MCF 10A (cell line): ENCODE data around the gene TWF2. TPM values are rescaled to one million over a fixed set of nuclear protein-coding genes. Genes with fewer than 3 reads are reported as not detected.
A peak's percentile ranks its signal among the peaks of the same experiment; 100 is the strongest.

ENCODE experiments used
- BruUV-seq: library from RNA; stranded (reverse); fragments of 400-500 nt; replicated peaks from 2 replicates; lab custom pipeline; 2021; lab: Mats Ljungman, UMichigan
- CTCF ChIA-PET: fragments of 300-600 bp; sonication (Branson Sonifier 250); formaldehyde crosslinking; extraction: SDS; loops from one replicate; lab custom pipeline; 2021; ENCODE audit warnings: antibody characterized with exemption, inconsistent platforms; lab: Yijun Ruan, JAX
- POLR2A ChIA-PET: fragments of 300-600, 350-650 bp; sonication (Branson Sonifier 250); formaldehyde crosslinking; extraction: SDS; loops from one replicate; lab custom pipeline; 2020; ENCODE audit warnings: antibody characterized with exemption, inconsistent platforms; lab: Yijun Ruan, JAX
- DNase-seq: peaks from one replicate; pipeline ENCODE4 v3.0.0-alpha.2; 2018; ENCODE audit not compliant: unreplicated experiment
- H3K27ac Mint-ChIP-seq: one replicate; pipeline ENCODE4 v1.8.0; 2022; ENCODE audit warnings: mild to moderate bottlenecking, low read depth, mixed read lengths; ENCODE audit not compliant: unreplicated experiment
- H3K27me3 Mint-ChIP-seq: one replicate; pipeline ENCODE4 v1.8.0; 2022; ENCODE audit warnings: mixed read lengths; ENCODE audit not compliant: insufficient read depth, unreplicated experiment
- H3K36me3 Mint-ChIP-seq: one replicate; pipeline ENCODE4 v1.8.0; 2022; ENCODE audit warnings: mild to moderate bottlenecking, moderate library complexity, mixed read lengths; ENCODE audit not compliant: insufficient read depth, unreplicated experiment
- H3K4me1 Mint-ChIP-seq: one replicate; pipeline ENCODE4 v1.8.0; 2022; ENCODE audit warnings: mixed read lengths; ENCODE audit not compliant: insufficient read depth, unreplicated experiment
- H3K4me3 Mint-ChIP-seq: one replicate; pipeline ENCODE4 v1.8.0; 2022; ENCODE audit warnings: mild to moderate bottlenecking, moderate library complexity, mixed read lengths; ENCODE audit not compliant: unreplicated experiment
- H3K9me3 Mint-ChIP-seq: one replicate; pipeline ENCODE4 v1.8.0; 2022; ENCODE audit warnings: mixed read lengths; ENCODE audit not compliant: unreplicated experiment
- intact Hi-C: fragments of 100-400 bp; cut with micrococcal nuclease; formaldehyde crosslinking; loops from 2 replicates; pipeline ENCODE4 v1.14.1; 2022
- total RNA-seq: library from RNA; stranded (reverse); gene quantifications from 2 replicates; pipeline ENCODE4 v1.2.3, GENCODE V29; 2022
- TF ChIP-seq, protein P1 (sequence below): fragments of 200-600 bp; IDR thresholded peaks from one replicate; pipeline ENCODE4 v1.8.0; 2022; ENCODE audit warnings: antibody characterized with exemption, mild to moderate bottlenecking; ENCODE audit not compliant: unreplicated experiment

The TWF2 gene
- total RNA-seq, 1 experiment from 2014 or later: 47.0 TPM

DNA sequence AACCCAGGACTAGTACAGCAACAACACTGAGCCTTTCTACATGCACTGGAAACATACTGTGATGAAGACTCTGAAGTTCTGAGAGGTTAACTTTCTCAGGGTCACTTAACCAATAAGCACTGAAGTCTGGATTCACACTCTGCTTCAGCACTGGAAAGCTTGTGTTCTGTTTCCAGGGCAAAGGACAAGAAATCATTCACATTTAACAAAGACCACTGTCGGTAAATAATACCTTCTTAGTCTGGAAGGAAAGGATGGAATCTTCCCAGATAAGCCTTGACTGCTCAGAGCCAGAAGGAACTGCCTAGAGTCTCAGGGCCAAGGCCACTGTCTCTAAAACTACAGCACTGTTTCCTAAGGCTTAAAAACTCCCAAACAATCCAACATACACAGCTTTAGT lies 44.3 kb upstream of the TWF2 start:
- Mint-ChIP-seq H3K36me3 (peaks cover 22% of the 10 kb centered on the region), H3K27me3 (no peaks in the 10 kb centered on the region), H3K9me3 (no peaks in the 10 kb centered on the region), H3K27ac (no peak overlapping the region), H3K4me3 (no peak overlapping the region), H3K4me1 (peaks cover 18% of the 10 kb centered on the region)
- ChIA-PET CTCF (interaction anchor here (0.5 to 1.8 kb wide), 3 partner anchors 46 to 65 kb away, joined by 3 to 8 read pairs (median 3); no protein-coding TSS in a partner anchor), POLR2A (interaction anchor here (1.2 kb wide), 1 partner anchor 46 kb away, joined by 3 read pairs; no protein-coding TSS in a partner anchor)
- intact Hi-C loops: no loop called here
- TF ChIP-seq, protein P1, sequence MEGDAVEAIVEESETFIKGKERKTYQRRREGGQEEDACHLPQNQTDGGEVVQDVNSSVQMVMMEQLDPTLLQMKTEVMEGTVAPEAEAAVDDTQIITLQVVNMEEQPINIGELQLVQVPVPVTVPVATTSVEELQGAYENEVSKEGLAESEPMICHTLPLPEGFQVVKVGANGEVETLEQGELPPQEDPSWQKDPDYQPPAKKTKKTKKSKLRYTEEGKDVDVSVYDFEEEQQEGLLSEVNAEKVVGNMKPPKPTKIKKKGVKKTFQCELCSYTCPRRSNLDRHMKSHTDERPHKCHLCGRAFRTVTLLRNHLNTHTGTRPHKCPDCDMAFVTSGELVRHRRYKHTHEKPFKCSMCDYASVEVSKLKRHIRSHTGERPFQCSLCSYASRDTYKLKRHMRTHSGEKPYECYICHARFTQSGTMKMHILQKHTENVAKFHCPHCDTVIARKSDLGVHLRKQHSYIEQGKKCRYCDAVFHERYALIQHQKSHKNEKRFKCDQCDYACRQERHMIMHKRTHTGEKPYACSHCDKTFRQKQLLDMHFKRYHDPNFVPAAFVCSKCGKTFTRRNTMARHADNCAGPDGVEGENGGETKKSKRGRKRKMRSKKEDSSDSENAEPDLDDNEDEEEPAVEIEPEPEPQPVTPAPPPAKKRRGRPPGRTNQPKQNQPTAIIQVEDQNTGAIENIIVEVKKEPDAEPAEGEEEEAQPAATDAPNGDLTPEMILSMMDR: no peak
- BruUV-seq: no TSS peak
- no peak for DNase-seq

DNA sequence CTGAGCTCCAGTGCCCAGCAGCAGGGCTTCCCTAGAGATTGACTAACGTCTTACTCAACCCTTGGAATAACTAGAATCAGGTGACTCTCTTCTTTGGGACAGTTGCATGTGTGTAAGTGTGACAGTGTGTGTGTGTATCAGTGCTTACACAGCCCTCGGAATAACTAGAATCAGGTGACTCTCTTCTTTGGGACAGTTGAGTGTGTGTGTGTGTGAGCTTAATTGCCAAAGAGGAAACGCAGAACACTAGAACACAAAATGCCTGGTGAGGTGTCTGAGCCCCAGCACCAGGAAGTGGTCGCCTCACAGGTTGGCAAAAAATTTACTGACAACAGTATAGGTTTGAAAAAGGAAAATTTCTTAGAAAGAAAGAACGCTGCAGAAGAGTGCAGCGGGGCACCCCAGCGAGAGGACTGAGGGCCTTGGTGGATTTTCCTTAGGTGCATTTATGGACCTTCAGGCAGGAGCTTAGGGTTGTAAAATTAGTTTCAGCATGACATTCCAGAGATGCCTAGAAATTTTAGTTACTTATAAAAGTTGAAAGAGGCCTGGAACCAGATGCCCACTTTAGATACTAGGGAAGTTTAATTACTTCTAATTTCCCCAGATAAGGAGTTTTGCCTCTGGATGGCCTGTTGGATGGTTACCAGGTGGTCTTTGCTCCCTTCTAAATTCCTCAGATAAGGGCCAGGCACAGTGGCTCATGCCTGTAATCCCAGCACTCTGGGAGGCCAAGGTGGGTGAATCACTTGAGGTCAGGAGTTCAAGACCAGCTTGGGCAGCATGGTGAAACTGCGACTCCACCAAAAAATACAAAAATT lies 43.2 kb upstream of the TWF2 start:
- Mint-ChIP-seq H3K9me3 (no peaks in the 10 kb centered on the region), H3K36me3 (peaks cover 18% of the 10 kb centered on the region), H3K4me3 (no peak overlapping the region), H3K4me1 (peaks cover 18% of the 10 kb centered on the region), H3K27ac (no peak overlapping the region), H3K27me3 (no peaks in the 10 kb centered on the region)
- POLR2A ChIA-PET: interaction anchor here (1.2 to 1.5 kb wide), 2 partner anchors 12 to 45 kb away, joined by 3 to 4 read pairs; no protein-coding TSS in a partner anchor
- no peak for DNase-seq
- CTCF ChIA-PET: interaction anchor here (3.6 kb wide), 1 partner anchor 62 kb away, joined by 15 read pairs; no protein-coding TSS in a partner anchor
- BruUV-seq: no TSS peak
- intact Hi-C loops: no loop called here
- TF ChIP-seq, protein P1: no peak

- peaks cover 19% of the 10 kb centered on the region for H3K36me3 Mint-ChIP-seq
- ChIA-PET CTCF (interaction anchor here (0.7 to 3.6 kb wide), 10 partner anchors 40 to 741 kb away, joined by 3 to 15 read pairs (median 4); partner anchors contain the start of gene TWF2), POLR2A (interaction anchor here (0.7 to 6.3 kb wide), 16 partner anchors 8 to 405 kb away, joined by 3 to 120 read pairs (median 4); partner anchors contain the start of genes GLYCTK, POC1A, RPL29 and TWF2)
- H3K4me3 Mint-ChIP-seq: peak overlapping the region; percentile 84
- H3K9me3 Mint-ChIP-seq: no peaks in the 10 kb centered on the region
- no peaks in the 10 kb centered on the region for H3K27me3 Mint-ChIP-seq
- intact Hi-C loops: no loop called here
- TF ChIP-seq, protein P1: no peak
- BruUV-seq: no TSS peak
- peak overlapping the region; percentile 99 for H3K27ac Mint-ChIP-seq
- peak; percentile 43 for DNase-seq
- peaks cover 20% of the 10 kb centered on the region for H3K4me1 Mint-ChIP-seq
Measured at GRCh38 chr3:52280050-52280461, 41.1 kb upstream of the TWF2 start.

GRCh38 chr3:52279596-52279995 lies 40.6 kb upstream of the TWF2 start:
- BruUV-seq: no TSS peak
- Mint-ChIP-seq H3K4me3 (peak overlapping the region; percentile 84), H3K9me3 (no peaks in the 10 kb centered on the region), H3K27ac (peak overlapping the region; percentile 99), H3K4me1 (peaks cover 21% of the 10 kb centered on the region), H3K36me3 (peaks cover 21% of the 10 kb centered on the region), H3K27me3 (no peaks in the 10 kb centered on the region)
- TF ChIP-seq, protein P1: no peak
- POLR2A ChIA-PET: interaction anchor here (0.7 to 6.3 kb wide), 17 partner anchors 8 to 405 kb away, joined by 3 to 120 read pairs (median 5); partner anchors contain the start of genes GLYCTK, POC1A, RPL29 and TWF2
- CTCF ChIA-PET: interaction anchor here (0.6 to 3.6 kb wide), 9 partner anchors 39 to 665 kb away, joined by 3 to 15 read pairs (median 5); partner anchors contain the start of gene TWF2
- intact Hi-C loops: loop anchor here (1.0 to 5.0 kb wide), 2 partner anchors 9 to 58 kb away; no protein-coding TSS in a partner anchor
- no peak for DNase-seq
